Left renal pelvis (tissue), 4 donors: ENCODE data around the gene ZNF99. TPM values are rescaled to one million over a fixed set of nuclear protein-coding genes. Genes with fewer than 3 reads are reported as not detected.
"Not testable (repeated sequence)": the region's sequence is repeated elsewhere in the genome, so short reads cannot be mapped to it uniquely, and the experiment has no call there.

Experiments
- DNase-seq, 4 donors: peaks; one replicate each; pipeline ENCODE4 v3.0.0-alpha.2; 2013; ENCODE audit warnings: low read depth in 4 of 4, low spot score in 3 of 4
- polyA plus RNA-seq, 4 donors: library from polyadenylated mRNA; unstranded; fragments of 120-200 nt; gene quantifications; one replicate each; pipeline ENCODE4 v1.2.1, GENCODE V29; 2013; ENCODE audit not compliant: insufficient read length in 4 of 4

The ZNF99 gene
- polyA plus RNA-seq: 1 to 10 TPM in 1 of 4 donors, under 1 TPM in 3; 0.70 to 1.3 (median 0.91) TPM

DNA sequence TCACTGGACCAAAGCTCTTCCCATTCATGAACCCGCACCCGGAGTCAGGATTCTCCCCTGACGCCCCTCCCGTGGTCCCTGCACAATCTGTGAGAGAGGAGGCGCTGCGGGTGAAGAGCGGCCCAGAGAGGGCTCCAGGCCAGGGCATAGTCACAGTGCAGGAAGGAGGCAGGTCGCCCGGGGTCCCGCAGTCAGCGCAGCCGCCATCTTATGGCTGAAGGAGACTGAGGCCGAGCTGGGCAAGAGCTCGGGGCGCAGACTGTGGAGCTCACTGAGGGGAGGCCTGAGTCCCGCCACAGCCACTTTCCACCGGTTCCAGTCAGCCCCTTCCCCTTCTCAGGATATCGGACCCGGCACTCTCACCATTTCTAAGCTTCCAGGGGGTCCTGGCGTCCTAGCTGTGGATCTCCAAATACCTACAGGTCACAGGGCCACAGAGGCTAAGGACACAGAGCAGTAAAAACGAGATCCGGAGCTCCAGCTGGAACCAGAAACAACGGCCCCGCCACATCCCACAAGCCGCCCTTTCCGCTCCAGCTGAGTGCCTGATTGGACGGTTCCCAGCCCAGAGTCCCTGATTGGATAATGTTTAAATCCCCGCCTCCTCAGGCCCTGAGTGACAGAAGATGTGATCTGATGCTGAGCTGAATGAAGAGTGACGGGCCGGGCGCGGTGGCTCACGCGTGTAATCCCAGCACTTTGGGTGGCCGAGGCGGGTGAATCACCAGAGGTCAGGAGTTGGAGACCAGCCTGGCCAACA is at the start of gene ZNF99:
Gene ZNF99 (minus strand): TSS at position 501 of the 760 bp plus-strand sequence. CDS start 135 bp downstream, at position 366.
- peak; percentile 14 to 79 (median 50) for DNase-seq

DNA sequence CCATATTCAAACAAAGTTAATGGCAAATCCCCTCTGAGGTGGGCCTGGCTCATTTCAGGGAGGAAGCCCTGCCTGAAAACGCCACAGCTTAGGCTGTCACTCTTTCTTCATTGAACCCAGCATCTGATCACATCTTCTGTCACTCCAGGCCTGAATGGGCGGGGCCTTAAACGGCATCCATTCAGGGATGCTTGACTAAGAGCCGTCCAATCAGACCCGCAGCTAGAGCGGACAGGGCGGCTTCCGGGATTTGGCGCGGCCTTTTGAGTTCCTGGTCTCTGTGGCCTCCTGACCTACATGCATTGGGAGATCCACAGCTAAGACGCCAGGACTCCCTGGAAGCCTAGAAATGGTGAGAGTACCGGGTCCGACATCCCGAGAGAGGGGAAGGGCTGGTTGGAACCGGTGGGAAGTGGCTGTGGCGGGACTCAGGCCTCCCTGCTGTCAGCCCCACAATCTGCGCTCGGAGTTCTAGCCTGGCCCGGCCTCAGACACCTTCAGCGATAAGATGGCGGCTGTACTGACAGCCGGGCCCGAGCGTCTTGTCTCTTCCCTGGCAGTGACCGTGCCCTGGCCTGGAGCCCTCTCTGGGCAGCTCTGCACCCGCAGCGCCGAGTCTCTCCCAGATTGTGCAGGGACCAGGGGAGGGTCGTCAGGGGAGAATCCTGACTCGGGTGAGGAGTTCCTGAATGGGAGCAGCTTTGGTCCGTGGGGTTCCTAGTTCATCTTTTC is 48.2 kb upstream of the ZNF99 start, which contains the start of gene ZNF723:
Gene ZNF723 (plus strand): TSS at position 261 of the 732 bp plus-strand sequence. CDS start 89 bp downstream, at position 350.
- DNase-seq: no peak

GRCh38 chr19:22831211-22831610 is 47.3 kb upstream of the ZNF99 start:
- no peak for DNase-seq

GRCh38 chr19:22814124-22814523 is 30.2 kb upstream of the ZNF99 start:
- DNase-seq: no peak

GRCh38 chr19:22807061-22807835 is 23.3 kb upstream of the ZNF99 start:
- no peak for DNase-seq

DNA sequence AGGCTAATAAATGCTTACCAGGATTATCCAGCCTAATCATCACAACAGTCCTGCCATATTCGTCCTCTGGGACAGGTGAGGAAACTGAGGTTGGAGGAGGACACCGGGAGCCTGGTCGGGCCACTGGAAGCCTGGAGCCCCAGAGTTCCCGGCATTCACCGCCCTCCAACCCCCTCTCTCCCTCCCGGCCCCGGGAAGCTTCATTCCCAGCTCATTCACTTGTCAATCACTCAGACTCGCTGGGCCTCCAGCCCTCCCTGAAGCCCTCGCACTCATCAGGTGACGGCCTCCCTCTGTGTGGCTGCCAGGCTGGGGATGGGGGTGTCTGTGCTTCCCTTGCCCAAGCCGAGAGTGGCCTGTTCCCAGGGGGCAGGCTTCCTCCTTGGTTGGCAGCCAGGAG is 22.5 kb upstream of the ZNF99 start:
- DNase-seq: no peak

GRCh38 chr19:22797040-22797439 is 13.1 kb upstream of the ZNF99 start:
- DNase-seq: no peak

DNA sequence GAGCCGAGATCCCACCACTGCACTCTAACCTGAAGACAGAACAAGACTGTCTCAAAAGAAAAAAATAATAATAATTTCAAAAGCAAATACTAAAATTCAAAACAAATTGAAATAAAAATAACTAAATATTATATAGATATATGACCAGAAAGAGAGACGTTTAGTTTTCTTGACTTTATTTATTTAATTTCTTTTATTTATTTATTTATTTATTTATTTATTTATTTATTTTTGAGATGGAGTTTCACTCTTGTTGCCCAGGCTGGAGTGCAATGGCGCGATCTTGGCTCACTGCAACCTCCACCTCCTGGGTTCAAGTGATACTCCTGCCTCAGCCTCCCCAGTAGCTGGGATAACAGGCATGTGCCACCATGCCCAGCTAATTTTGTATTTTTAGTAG is 8.9 kb upstream of the ZNF99 start:
- not testable (repeated sequence) for DNase-seq

DNA sequence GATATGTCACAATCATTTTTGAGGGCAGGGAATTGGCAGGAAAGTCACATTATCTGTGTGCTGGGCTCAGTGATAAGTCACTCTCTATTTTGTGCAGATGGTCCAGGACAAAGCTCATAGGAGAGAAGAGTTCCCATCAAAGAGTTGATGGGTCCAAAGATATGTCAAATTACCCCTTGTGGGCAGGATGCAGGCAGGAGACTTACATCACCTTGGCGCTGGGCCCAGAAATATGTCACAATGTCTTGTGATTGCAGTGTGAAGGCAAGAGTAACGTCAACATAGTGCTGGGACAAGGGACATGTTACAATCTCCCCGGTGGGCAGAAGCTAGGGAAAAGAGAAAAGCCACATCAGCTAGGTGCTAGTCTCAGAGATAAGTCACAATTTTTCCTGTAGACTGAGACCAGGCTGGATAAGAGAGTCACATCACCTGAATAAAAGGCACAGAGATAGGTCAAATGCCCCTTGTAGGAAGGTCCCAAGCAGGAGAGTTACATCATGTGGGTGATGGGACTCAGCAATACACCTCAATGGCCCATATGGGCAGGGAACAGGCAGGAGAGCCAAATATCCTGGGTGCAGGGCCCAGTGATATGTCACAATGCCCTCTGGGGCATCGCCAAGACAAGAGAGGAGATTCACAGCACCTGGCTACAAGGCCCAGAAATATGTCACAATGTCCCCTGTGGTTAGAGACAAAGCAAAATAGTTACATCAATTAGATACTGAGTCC is 47.9 kb downstream of the ZNF99 start:
- DNase-seq: no peak

DNA sequence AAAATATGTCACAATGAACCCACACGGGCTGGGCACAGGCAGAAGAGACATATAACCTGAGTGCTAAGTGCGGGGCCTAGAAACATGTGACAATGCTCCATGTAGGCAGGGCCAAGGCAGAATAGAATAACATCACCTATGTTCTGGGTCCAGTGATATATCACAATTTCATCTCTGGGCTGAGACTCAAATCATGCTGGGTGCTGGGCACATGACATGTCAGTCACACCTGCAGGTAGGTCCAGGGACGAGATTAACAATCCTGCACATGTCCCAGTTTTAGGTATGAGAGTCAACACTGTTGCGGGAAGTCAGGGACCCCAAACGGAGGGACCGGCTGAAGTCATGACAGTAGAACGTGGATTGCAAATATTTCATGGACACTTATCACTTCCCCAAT is 50.3 kb downstream of the ZNF99 start:
- no peak for DNase-seq

GRCh38 chr19:22728214-22728613 is 55.7 kb downstream of the ZNF99 start:
- DNase-seq: not testable (repeated sequence)

GRCh38 chr19:22721533-22721932 is 62.4 kb downstream of the ZNF99 start:
- not testable (repeated sequence) for DNase-seq

- DNase-seq: no peak
Measured at GRCh38 chr19:22708983-22709382, 75.0 kb downstream of the ZNF99 start.

DNA sequence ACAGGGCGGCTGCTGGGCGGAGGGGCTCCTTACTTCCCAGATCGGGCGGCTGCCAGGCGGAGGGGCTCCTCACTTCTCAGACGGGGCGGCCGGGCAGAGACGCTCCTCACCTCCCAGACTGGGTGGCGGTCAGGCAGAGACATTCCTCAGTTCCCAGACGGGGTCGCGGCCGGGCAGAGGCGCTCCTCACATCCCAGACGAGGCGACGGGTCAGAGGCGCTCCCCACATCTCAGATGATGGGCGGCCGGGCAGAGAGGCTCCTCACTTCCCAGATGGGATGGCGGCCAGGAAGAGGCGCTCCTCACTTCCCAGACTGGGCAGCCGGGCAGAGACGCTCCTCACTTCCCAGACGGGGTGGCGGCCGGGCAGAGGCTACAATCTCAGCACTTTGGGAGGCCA is 80.9 kb downstream of the ZNF99 start:
- DNase-seq: not testable (repeated sequence)

- not testable (repeated sequence) for DNase-seq
Measured at GRCh38 chr19:22702661-22703060, 81.3 kb downstream of the ZNF99 start.

Other genes starting within 250 kb of the ZNF99 start
- 1 to 10 TPM; 2.2 to 3.6 (median 2.5) TPM for gene ZNF492, start 149.8 kb downstream of the ZNF99 start, polyA plus RNA-seq
- gene ZNF723, start 48.1 kb upstream of the ZNF99 start, polyA plus RNA-seq: under 1 TPM in 3 of 4 donors, not detected in 1; 0.10 to 0.13 (median 0.11) TPM
- gene ZNF728, start 219.0 kb upstream of the ZNF99 start, polyA plus RNA-seq: under 1 TPM; 0.21 to 0.59 (median 0.29) TPM